D721Med (cell line): ENCODE data around the gene GRK7.

Experiments
- DNase-seq: peaks from one replicate; pipeline ENCODE4 v3.0.0; 2011; ENCODE audit warnings: low spot score; ENCODE audit not compliant: insufficient read length
- FAIRE-seq: peaks from 2 replicates; lab custom pipeline; 2011; peaks lifted over from hg19 to GRCh38; lab: Jason Lieb, UNC
- TF ChIP-seq, protein P1 (sequence below): IDR thresholded peaks from 2 replicates; pipeline ENCODE4 v1.5.1; 2012; ENCODE audit warnings: mild to moderate bottlenecking, control low read depth; ENCODE audit not compliant: insufficient read depth; ENCODE audit errors: missing control alignments

Gene GRK7

GRCh38 chr3:141737678-141738021, 25.6 kb upstream of the GRK7 start:
- no peak for FAIRE-seq
- DNase-seq: no peak
- TF ChIP-seq, protein P1, sequence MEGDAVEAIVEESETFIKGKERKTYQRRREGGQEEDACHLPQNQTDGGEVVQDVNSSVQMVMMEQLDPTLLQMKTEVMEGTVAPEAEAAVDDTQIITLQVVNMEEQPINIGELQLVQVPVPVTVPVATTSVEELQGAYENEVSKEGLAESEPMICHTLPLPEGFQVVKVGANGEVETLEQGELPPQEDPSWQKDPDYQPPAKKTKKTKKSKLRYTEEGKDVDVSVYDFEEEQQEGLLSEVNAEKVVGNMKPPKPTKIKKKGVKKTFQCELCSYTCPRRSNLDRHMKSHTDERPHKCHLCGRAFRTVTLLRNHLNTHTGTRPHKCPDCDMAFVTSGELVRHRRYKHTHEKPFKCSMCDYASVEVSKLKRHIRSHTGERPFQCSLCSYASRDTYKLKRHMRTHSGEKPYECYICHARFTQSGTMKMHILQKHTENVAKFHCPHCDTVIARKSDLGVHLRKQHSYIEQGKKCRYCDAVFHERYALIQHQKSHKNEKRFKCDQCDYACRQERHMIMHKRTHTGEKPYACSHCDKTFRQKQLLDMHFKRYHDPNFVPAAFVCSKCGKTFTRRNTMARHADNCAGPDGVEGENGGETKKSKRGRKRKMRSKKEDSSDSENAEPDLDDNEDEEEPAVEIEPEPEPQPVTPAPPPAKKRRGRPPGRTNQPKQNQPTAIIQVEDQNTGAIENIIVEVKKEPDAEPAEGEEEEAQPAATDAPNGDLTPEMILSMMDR: no peak

GRCh38 chr3:141738022-141738890, 25.0 kb upstream of the GRK7 start, which contains the start of gene RNF7:
RNF7 (plus strand) TSS chr3:141738298; CDS start chr3:141738342, 44 bp downstream.
- FAIRE-seq (no peak), DNase-seq (peak; percentile 42)
- TF ChIP-seq, protein P1: peak; percentile 49

DNA sequence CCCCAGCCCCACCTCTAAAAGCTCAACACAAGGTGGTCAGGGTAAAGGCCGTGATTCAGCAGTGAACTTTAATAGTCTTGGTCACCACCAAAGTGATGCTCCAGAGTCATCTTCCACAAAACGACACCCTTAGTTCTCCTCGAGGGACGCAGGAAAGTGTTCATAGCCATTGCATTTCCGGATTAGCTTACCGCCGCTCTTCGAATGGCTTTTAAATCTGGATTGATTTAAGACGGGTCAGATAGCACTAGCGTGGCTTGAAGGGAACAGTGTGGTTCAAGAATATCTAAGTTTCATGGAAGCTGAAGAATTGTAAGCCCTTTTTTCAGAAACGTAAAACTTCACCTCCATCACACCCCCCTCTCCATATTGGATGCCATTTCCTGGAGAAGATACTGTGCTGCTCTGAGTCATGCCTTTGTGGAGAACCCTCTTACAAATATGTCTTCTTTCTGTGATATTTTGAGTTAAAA, 24.3 kb upstream of the GRK7 start:
- DNase-seq: no peak
- TF ChIP-seq, protein P1: no peak
- FAIRE-seq: no peak

- DNase-seq: no peak
- FAIRE-seq: no peak
- TF ChIP-seq, protein P1: no peak
Measured at GRCh38 chr3:141739731-141740130, 23.5 kb upstream of the GRK7 start.

DNA sequence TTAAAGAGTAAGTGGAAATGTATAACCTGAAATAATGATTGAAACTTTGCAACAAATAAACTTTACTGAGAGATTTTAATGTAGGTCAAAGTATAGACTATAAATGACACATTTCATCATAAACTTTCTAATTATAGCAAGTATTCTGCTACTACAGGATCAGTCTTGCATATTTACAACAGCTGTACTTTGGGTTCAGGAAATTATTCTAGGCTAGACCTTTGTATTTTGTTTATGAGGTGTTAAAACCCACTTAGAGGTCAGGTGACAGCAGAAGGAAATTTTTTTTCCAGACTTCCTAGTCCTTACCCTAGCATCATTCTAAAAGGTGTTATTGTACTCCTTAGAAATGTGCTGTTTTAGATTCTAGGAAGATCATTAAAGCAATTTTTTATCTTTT, 22.9 kb upstream of the GRK7 start:
- DNase-seq (no peak), FAIRE-seq (no peak)
- TF ChIP-seq, protein P1: no peak

- TF ChIP-seq, protein P1: no peak
- FAIRE-seq (no peak), DNase-seq (no peak)
Measured at GRCh38 chr3:141743305-141743704, 19.9 kb upstream of the GRK7 start.

DNA sequence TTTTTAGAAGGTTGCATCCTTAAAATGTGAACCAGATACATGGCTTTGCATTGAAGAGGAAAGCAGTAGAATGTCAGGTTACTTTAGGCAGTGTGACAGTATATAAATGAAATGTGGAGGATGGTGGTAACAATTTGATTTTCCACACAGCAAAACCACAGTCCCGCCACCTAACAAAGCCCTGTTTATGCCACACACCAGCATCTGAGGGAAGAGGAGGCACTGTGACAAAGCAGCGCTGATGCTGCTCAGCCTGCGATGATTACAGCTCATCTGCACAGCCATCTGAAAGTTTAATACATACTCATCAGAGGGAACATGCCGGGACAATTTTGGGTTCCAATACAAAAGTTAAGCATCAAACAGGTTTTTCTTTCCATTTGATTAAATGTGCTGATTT, 16.2 kb upstream of the GRK7 start:
- FAIRE-seq (no peak), DNase-seq (no peak)
- TF ChIP-seq, protein P1: no peak
